ENCODE results near the gene TSPEAR.

Gene TSPEAR

DNA sequence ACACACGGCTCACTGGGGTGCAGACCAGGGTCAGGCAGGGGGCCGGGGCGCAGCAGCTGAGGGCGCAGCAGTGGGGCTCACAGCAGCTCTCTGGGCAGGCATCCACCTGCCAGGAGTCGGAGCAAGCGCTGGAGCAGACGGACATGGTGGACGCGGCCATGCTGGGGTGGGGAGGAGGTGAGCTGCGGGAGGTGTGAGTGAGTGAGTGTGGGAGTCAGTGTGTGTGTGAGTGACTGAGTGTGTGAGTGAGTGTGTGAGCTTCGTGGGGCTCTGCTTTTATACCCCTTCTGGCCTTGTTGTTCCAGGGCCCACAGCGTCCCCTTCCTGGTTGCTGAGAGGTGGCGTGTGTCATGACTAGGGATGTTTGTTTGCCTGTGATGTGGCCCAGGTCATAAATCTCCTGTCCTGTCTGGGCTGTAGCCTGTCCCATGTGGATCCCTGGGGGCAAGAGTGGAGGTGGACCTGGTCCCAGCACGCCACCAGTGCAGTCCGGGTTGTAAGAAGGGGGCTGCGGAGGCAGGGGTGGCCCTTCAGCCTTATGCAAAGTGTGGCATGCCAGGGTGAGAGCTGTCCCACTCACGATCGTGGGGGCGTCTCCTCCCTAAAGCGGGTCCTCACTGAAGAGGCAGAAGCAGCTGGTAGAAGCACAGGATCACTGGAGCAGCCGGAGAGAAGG is 171.2 kb downstream of the TSPEAR start, which contains the start of gene KRTAP10-1:
Gene KRTAP10-1, minus strand, starts transcription at position 205 of the 676 bp plus-strand sequence. Its CDS starts 45 bp downstream, at position 160.
- no peak for DNase-seq

- DNase-seq, result no peak
Observed at GRCh38 chr21:44539046-44539445, 172.3 kb downstream of the TSPEAR start.

DNA sequence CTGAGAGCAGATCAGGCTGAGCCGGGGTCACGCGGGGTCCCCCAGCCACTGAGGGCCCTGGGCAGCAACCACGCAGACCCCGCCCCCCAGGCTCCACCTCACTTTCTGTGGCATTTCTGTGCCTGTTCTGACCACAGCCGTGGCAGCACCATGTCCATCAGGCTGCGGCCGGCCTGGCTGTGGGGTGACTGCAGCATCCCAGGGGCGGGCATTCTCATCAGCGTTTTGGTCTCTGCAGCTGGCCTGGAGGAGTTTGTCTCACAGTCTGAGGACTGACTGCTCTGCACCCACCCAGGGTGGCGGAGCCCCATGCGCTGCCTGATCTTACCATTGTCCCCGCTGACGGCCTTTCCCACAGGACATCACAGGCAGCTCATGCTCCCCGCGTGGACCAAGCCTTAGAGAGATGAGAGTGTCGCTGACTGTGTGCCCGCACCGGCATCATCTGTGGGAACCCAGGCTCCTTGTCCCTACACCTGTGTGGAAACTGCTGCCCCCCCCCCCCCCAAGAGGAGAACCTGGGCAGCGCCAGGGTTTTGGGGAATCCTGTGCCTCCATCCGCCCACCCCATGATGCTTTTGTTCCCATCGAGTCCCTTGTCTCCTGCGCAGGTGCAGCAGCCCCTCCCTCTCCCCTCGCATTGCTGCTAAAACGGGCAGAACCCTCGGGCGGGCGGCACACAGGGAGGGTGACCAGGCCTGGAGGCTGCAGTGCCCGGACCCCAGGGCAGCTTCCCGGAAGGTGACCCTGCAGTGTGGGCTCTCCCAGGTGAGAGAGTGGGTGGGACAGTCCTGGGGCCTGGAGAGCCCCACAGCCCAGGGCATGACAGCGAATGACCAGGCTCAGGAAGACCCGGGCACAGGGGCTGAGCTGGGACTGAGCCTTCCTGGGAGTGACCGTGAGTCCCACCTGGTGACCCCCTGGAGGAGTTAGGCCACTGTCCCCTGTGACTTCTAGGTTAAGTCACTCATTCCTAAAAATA is 173.2 kb downstream of the TSPEAR start:
- DNase-seq, result no peak

DNA sequence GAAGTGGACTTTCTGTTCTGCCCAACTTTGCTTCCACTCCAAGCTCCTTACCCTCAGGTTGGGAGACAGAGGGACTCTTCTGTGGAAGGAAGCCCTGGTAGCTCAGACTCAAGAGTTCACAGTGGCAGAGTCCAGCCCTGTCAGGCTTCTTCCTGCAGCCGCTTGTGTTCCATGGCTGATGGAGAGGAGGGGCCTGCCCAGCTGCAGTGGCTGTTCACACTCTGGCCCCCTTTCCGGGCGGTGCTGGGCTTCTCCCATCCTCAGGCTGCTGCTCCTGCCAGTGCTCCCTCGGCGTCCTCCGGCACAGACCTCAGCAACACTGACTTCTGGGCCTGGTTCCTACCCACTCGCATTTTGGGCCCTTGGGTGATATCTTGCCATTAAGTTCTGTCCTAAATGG is 175.4 kb downstream of the TSPEAR start:
- DNase-seq, result no peak

DNA sequence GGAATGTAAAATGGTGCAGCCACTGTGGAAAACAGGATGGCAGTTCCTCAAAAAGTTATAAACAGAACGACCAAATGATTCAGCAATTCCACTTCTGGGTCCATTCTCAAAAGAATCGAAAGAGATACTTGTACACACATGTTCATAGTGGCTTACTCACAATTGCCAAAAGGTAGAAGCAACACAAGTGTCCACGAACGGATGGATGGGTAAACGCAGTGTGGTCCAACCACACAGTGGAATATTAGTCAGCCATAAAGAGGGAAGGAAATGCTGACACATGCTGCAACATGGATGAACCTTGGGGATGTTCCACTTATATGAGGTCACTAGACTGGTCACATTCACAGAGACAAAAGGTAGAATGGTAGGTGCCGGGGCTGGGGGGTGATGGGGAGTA is 176.7 kb downstream of the TSPEAR start:
- no peak for DNase-seq

DNA sequence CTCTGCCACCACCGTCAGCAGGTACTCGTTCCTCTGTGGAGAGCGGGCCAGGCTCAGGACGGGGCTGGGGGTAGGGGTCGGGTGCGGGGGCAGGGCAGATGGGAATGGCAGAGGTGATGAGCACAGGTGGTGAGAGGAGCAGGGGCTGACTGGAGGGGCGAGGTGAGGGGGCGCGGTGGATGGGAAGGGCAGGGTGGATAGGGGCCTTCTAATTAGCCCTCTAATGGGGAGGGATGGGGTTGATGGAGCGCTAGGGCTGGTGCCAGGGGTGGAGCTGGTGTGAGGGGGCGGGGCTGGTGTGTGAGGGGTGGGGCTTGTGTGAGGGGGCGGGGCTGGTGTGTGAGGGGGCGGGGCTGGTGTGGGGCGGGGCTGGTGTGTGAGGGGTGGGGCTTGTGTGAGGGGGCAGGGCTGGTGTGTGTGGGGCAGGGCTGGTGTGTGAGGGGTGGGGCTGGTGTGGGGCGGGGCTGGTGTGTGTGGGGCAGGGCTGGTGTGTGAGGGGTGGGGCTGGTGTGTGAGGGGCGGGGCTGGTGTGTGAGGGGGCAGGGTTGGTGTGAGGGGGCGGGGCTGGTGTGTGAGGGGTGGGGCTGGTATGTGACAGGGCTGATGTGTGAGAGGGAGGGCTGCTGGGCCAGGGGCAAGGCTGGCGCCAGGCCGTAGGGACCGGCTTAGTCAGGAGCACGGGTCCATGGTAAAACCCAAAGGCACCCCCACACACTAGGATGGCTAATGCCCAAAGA is 177.3 kb downstream of the TSPEAR start:
- DNase-seq, result no peak

- no peak for DNase-seq
Observed at GRCh38 chr21:44533121-44533890, 178.1 kb downstream of the TSPEAR start.

GRCh38 chr21:44532712-44533111 is 178.7 kb downstream of the TSPEAR start:
- no peak for DNase-seq

GRCh38 chr21:44531606-44532564 is 179.5 kb downstream of the TSPEAR start:
- DNase-seq, result no peak

DNA sequence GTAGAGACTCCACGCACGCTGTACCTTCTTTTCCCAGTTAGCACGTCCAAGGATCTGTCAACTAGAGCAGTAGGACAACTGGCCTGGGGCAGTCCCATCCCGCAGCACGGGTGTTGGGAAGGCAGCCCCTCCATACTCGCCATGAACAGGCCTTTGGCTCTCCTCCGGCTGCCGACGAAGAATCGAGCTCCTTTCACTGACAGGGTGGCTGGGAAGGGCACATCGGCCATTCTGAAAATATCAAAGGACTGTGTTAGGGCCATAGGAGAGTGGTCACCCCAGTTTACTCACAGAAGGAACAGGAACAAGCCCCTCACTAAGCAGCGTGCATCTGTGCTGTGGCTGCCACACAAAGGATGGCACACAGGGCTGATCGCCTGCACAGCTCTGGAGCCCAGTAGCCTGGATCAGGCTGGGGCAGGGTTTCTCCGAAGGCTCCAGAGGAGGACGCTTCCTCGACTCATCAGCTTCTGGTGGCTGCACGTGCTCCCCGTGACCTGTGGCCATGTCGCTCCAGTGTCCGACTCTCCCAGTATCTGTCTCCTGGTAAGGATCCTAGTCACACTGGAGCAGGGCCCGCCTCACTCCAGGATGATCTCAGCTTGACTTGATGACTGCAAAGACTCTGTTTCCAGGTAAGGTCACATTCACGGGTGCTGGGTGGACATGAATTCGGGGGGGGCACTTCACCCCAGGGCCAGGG is 180.3 kb downstream of the TSPEAR start:
- DNase-seq, result no peak

DNA sequence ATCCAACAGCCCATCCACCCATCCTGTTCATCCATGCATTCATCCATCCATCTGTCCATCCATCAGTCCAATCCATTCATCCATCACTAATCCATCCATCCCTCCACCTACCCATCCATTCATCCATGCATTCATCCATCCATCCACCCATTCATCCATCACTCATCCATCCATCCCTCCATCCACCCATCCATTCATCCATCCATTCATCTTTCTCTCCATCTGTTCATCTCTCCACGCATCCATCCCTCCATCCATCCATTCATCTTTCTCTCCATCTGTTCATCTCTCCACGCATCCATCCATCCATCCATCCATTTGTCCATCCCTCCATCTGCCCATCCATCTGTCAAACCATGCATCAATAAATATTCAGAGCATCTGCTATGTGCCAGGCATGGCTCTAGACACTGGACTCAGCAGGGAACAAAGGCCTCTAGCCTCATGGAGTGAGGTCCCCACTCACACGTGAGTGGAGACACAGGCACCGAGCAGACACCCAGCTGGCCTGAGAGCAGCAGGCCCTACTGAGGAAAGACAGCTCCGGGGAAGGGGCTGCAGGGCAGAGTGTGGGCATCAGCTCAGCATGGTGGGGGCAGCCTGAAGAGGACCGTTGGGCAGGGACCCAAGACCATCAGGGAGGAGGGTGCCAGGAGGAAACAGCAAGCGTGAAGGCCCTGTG is 181.0 kb downstream of the TSPEAR start:
- DNase-seq, result no peak

GRCh38 chr21:44529503-44530125 is 181.8 kb downstream of the TSPEAR start:
- no peak for DNase-seq

- DNase-seq, result no peak
Observed at GRCh38 chr21:44529011-44529421, 182.4 kb downstream of the TSPEAR start.

GRCh38 chr21:44528634-44528995 is 182.8 kb downstream of the TSPEAR start:
- DNase-seq, result no peak

GRCh38 chr21:44527983-44528633 is 183.3 kb downstream of the TSPEAR start:
- no peak for DNase-seq

DNA sequence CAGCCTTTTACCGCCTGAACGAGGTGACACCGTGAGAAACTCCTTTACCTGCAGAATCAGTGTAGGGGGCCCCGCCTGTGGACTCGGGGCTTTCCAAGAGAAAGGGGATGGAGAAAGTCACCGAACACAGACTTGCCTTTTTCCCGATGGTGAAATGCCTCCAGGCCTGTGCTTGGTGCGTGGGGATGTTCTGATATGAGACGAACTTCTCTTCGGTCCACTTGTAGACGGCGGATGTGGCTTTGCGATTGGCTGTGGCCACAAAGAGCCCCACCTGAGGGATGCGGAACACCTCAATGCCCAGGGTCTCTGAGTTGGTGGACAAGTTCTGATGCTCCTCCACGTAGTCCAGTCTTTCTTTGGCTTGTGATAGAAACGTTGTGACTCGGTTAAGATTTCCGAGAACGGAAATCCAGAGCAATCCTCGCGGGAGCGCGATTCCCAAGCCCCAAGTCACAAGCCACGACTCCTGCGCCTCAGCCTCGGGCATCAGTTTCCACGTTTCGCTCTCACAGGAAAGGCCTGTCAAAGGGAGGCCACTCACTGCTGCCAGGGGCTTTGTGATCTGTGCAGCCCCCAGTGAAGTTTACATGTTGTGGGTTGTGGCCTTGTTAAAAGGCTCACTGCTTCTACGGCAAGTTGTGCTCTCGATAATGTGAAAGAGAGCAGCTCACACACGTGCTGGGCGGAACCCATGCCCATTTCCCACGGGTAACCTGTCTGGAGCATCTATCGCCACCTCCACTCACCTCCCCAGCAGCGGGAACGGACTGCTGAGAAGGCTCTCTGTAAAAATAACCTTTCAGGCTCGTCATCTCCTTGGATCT is 184.0 kb downstream of the TSPEAR start:
- no peak for DNase-seq

- no peak for DNase-seq
Observed at GRCh38 chr21:44526096-44526997, 185.0 kb downstream of the TSPEAR start.
